ENCODE data around the gene C5orf47. TPM values are rescaled to one million over a fixed set of nuclear protein-coding genes. Genes with fewer than 3 reads are reported as not detected.

The C5orf47 gene
- total RNA-seq, 1 experiment from 2014 or later = 0.09 TPM

DNA sequence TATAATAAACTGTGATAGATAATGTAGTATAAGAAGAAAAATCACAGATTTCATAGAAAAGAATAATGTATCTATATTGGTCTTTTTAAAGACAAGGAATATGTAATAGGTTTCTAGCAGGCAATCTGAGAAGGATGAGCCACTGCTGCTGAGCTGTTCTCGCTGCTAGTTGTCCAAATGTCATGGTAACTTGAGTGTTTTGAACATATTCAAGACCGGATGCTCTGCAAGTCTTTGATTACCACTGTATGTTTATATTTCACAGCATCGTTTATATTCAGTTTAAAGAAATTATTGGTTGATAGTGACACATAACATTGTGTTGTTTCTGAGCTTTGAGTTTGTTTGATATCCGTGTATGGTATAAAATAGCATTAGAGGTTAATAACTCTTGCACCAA lies 9.6 kb downstream of the C5orf47 start:
- H4K8ac ChIP-seq (replicated peaks; ENCODE audit: insufficient read length, low read depth, low read length) = no peak overlapping the region
- H3K27me3 Mint-ChIP-seq (ENCODE audit: low read depth) = peaks cover 18% of the 10 kb centered on the region
- no peak overlapping the region for H4K91ac ChIP-seq (ENCODE audit: insufficient read length, low read depth, low read length)
- no peak overlapping the region for H2BK120ac ChIP-seq (ENCODE audit: low read depth, low read length, poor library complexity, severe bottlenecking)
- H2BK5ac ChIP-seq (ENCODE audit: insufficient read length, low read length) = no peak overlapping the region
- H3K14ac ChIP-seq (ENCODE audit: insufficient read depth, low read length) = no peak overlapping the region
- H3K27me3 ChIP-seq (ENCODE audit: insufficient read depth, low read length) = no peaks in the 10 kb centered on the region; the same call in 1 of the 2 replicates
- H3K9me3 Mint-ChIP-seq = no peaks in the 10 kb centered on the region
- TF ChIP-seq, protein P1, sequence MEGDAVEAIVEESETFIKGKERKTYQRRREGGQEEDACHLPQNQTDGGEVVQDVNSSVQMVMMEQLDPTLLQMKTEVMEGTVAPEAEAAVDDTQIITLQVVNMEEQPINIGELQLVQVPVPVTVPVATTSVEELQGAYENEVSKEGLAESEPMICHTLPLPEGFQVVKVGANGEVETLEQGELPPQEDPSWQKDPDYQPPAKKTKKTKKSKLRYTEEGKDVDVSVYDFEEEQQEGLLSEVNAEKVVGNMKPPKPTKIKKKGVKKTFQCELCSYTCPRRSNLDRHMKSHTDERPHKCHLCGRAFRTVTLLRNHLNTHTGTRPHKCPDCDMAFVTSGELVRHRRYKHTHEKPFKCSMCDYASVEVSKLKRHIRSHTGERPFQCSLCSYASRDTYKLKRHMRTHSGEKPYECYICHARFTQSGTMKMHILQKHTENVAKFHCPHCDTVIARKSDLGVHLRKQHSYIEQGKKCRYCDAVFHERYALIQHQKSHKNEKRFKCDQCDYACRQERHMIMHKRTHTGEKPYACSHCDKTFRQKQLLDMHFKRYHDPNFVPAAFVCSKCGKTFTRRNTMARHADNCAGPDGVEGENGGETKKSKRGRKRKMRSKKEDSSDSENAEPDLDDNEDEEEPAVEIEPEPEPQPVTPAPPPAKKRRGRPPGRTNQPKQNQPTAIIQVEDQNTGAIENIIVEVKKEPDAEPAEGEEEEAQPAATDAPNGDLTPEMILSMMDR (conservative IDR thresholded peaks at IDR 0.05) = no peak
- H2AFZ ChIP-seq (ENCODE audit: low read length) = no peak overlapping the region
- no peak overlapping the region for H3K27ac ChIP-seq (ENCODE audit: insufficient read length, low read depth, low read length)
- H2AK5ac ChIP-seq (ENCODE audit: insufficient read length, low read length) = no peak overlapping the region
- no peak overlapping the region for H3K27ac Mint-ChIP-seq
- H3T11ph ChIP-seq (ENCODE audit: low read length) = no peak overlapping the region
- no peak overlapping the region for H3K23ac ChIP-seq (ENCODE audit: insufficient read length, low read depth, low read length)
- H3K56ac ChIP-seq (ENCODE audit: insufficient read length, low read depth, low read length) = no peak overlapping the region
- no peaks in the 10 kb centered on the region for H3K9me3 ChIP-seq (ENCODE audit: control insufficient read depth, low read depth, low read length)
- no peaks in the 10 kb centered on the region for H3K79me2 ChIP-seq (ENCODE audit: insufficient read depth, low read length)
- H2BK20ac ChIP-seq (ENCODE audit: low read depth, low read length, poor library complexity, severe bottlenecking) = no peak overlapping the region
- H3K9ac ChIP-seq (ENCODE audit: extremely low read depth, insufficient read length, low read length) = no peak overlapping the region
- WGBS (ENCODE audit: extremely low coverage, insufficient read length, low lambda C conversion rate) = no CpG with 5 or more reads among the region's 4 CpGs
- no peak overlapping the region for H3K4me2 ChIP-seq (ENCODE audit: insufficient read depth, insufficient read length, low read length)
- no peak overlapping the region for H3K4me3 Mint-ChIP-seq
- H3K36me3 Mint-ChIP-seq (ENCODE audit: insufficient read depth in 1 of 3, low read depth in 3 of 3) = no peaks in the 10 kb centered on the region
- H3K4me1 ChIP-seq (ENCODE audit: insufficient read depth, low read length) = no peaks in the 10 kb centered on the region; the same call in 1 of the 2 replicates
- no peak overlapping the region for H4K5ac ChIP-seq (ENCODE audit: insufficient read length, low read depth, low read length)
- H2BK15ac ChIP-seq (ENCODE audit: low read depth, low read length) = no peak overlapping the region
- H3K79me1 ChIP-seq (ENCODE audit: insufficient read depth, low read depth, low read length, poor library complexity, severe bottlenecking) = no peaks in the 10 kb centered on the region
- no peak for DNase-seq
- H3K4ac ChIP-seq (ENCODE audit: low read depth, low read length) = no peak overlapping the region
- no peaks in the 10 kb centered on the region for H3K23me2 ChIP-seq (ENCODE audit: insufficient read length, low read depth, low read length, poor library complexity, severe bottlenecking)
- no peak overlapping the region for H3K18ac ChIP-seq (ENCODE audit: insufficient read length, low read depth, low read length)
- H4K20me1 ChIP-seq (ENCODE audit: control insufficient read depth, insufficient read depth, insufficient read length) = no peaks in the 10 kb centered on the region
- no peaks in the 10 kb centered on the region for H3K4me1 Mint-ChIP-seq
- no peak overlapping the region for H2BK12ac ChIP-seq (ENCODE audit: insufficient read length, low read depth, low read length)
